ENCODE measurements around the gene WDR20. TPM values are rescaled to one million over a fixed set of nuclear protein-coding genes. Genes with fewer than 3 reads are reported as not detected.
"Not testable (repeated sequence)": the region's sequence is repeated elsewhere in the genome, so short reads cannot be mapped to it uniquely, and the experiment has no call there.

Gene WDR20
- total RNA-seq, 6 donors from 2014 or later, result 16.3 to 28.8 (median 20.6) TPM

DNA sequence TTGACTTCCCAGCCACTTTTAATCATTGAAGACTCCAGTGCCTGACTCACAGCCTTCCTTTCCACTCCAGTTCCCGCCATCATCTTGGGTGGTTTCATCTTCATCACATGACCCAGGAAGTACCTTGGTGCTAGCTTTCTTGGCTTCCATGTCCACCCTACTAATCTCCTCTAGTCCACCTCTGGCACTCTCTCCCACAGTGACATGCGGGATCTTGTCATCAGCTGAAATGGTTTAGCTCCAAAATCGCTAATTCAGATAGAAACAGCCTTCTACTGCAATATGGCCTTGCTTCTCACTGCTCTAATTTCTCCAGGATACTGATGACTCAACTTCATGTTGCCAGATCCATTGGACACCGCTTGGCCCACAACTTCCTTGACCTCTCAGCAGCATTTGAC lies 24.5 kb downstream of the WDR20 start:
- peak in 1 of 2 donors; percentile 76 for ATAC-seq (ENCODE audit: low FRiP score in 2 of 2)
- Histone ChIP-seq H3K4me3 (no peak overlapping the region), H3K9me3 (no peaks in the 10 kb centered on the region), H3K4me1 (peaks cover 0 to 12% (median 2%) of the 10 kb centered on the region in 4 donors), H3K36me3 (no peaks in the 10 kb centered on the region), H3K27me3 (no peaks in the 10 kb centered on the region), H3K27ac (no peak overlapping the region)
- 90 to 96% methylated on average over 4 of the region's 4 CpGs for WGBS, 2 donors
- TF ChIP-seq POLR2AphosphoS5 (IDR thresholded peaks at IDR 0.05), result no peak
- TF ChIP-seq EP300 (IDR thresholded peaks at IDR 0.05), result no peak
- no peak for TF ChIP-seq POLR2A (IDR thresholded peaks at IDR 0.05)
- TF ChIP-seq, protein P1, sequence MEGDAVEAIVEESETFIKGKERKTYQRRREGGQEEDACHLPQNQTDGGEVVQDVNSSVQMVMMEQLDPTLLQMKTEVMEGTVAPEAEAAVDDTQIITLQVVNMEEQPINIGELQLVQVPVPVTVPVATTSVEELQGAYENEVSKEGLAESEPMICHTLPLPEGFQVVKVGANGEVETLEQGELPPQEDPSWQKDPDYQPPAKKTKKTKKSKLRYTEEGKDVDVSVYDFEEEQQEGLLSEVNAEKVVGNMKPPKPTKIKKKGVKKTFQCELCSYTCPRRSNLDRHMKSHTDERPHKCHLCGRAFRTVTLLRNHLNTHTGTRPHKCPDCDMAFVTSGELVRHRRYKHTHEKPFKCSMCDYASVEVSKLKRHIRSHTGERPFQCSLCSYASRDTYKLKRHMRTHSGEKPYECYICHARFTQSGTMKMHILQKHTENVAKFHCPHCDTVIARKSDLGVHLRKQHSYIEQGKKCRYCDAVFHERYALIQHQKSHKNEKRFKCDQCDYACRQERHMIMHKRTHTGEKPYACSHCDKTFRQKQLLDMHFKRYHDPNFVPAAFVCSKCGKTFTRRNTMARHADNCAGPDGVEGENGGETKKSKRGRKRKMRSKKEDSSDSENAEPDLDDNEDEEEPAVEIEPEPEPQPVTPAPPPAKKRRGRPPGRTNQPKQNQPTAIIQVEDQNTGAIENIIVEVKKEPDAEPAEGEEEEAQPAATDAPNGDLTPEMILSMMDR (IDR thresholded peaks at IDR 0.05), result no peak
- no peak for DNase-seq

DNA sequence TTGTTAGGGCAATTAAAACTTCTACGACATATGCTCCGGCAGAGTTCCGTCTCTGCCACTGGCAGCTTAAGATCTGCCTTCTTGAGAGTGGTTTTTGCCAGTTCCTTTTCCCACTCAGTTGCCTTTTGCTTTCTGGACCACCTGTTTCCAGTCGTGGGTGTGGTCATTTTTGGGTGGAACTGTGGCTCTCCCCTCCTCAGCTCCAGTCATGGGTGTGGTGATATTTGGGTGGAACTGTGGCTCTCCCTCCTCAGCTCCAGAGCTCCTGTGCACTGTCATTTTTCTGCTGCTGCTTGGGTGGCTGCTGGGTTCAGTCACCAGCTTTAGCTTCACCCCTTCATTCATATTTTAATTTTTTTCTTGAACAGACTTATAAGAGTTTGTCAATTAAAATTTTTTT lies 25.3 kb downstream of the WDR20 start:
- H3K36me3 ChIP-seq, result no peaks in the 10 kb centered on the region
- 73 to 84% methylated on average over 4 of the region's 4 CpGs for WGBS, 2 donors
- no peak overlapping the region for H3K27ac ChIP-seq
- ATAC-seq (ENCODE audit: low FRiP score in 2 of 2), result no peak
- no peak for DNase-seq
- no peaks in the 10 kb centered on the region for H3K27me3 ChIP-seq
- peaks cover 0 to 12% (median 2%) of the 10 kb centered on the region in 4 donors for H3K4me1 ChIP-seq
- TF ChIP-seq POLR2AphosphoS5 (IDR thresholded peaks at IDR 0.05) (no peak), POLR2A (IDR thresholded peaks at IDR 0.05) (no peak), EP300 (IDR thresholded peaks at IDR 0.05) (no peak)
- TF ChIP-seq, protein P1 (IDR thresholded peaks at IDR 0.05), result no peak
- H3K4me3 ChIP-seq, result no peak overlapping the region
- no peaks in the 10 kb centered on the region for H3K9me3 ChIP-seq

DNA sequence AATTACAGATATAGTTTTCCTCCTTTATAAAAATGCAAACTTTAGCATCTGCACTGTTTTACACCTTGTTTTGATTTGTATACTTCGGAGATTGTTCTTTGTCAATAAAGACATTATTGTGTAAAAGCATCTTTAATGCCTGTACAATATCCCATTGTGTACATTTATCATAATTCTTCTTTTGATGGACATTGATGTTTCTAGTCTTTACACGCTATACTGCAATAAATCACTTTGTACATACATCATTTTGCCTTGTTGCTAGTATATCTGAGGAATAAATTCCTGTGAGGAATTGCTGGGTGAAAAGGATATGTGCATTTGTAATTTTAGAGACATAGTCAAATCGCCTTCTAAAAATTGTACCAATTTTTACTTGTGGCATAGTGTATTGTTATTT lies 30.4 kb downstream of the WDR20 start:
- 95% methylated on average over 3 of the region's 3 CpGs for WGBS, 2 donors
- no peak for ATAC-seq (ENCODE audit: low FRiP score in 2 of 2)

DNA sequence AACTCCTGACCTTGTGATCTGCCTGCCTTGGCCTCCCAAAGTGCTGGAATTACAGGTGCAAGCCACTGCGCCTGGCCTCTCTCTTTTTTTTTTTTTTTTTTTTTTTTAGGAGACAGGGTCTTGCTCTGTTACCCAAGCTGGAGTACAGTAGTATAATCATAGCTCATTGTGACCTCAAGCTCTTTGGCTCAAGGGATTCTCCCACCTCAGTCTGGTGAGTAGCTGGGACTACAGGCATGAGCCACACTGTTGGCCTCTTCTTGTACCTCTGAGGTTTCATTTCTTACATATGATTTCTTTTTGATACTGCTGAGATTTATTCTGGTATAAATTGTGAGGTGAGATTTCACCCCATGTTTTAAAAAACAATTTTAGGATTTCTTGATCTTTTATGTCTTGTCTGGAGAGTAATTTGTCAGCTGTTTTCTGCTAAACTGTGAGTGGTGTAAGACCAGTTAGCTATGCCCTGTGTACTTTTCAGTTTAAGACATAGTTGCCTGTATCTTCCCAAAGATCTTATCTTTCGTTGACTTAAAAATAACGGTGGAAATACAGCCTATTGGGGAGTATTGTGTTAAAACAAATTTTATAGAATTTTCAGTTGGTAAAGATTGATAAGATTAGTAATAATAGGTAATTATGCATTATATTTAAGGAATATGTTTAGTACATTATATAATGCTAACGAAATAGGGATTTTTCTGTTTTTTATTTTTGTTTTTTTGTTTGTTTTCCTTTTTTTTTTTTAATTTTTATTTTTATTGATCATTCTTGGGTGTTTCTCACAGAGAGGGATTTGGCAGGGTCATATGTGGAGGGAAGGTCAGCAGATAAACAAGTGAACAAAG lies 31.7 kb downstream of the WDR20 start:
- no peak for DNase-seq
- H3K9me3 ChIP-seq, result no peaks in the 10 kb centered on the region
- H3K4me1 ChIP-seq, result peaks cover 0 to 6% (median 0%) of the 10 kb centered on the region in 4 donors
- TF ChIP-seq POLR2AphosphoS5 (IDR thresholded peaks at IDR 0.05) (no peak), POLR2A (IDR thresholded peaks at IDR 0.05) (no peak), EP300 (IDR thresholded peaks at IDR 0.05) (no peak)
- TF ChIP-seq, protein P1 (IDR thresholded peaks at IDR 0.05), result no peak
- no peak overlapping the region for H3K4me3 ChIP-seq
- ATAC-seq (ENCODE audit: low FRiP score in 2 of 2), result no peak
- no peak overlapping the region for H3K27ac ChIP-seq
- WGBS, 2 donors, result 76 to 81% methylated on average over 4 of the region's 4 CpGs
- H3K27me3 ChIP-seq, result no peaks in the 10 kb centered on the region
- H3K36me3 ChIP-seq, result no peaks in the 10 kb centered on the region

More for the DNA sequence above, 30.4 kb downstream of the WDR20 start:
- TF ChIP-seq POLR2A (IDR thresholded peaks at IDR 0.05) (no peak), EP300 (IDR thresholded peaks at IDR 0.05) (no peak), POLR2AphosphoS5 (IDR thresholded peaks at IDR 0.05) (no peak)
- TF ChIP-seq, protein P1 (IDR thresholded peaks at IDR 0.05), result no peak
- no peak for DNase-seq
- Histone ChIP-seq H3K27me3 (no peaks in the 10 kb centered on the region), H3K4me1 (peaks cover 0 to 6% (median under 1%) of the 10 kb centered on the region in 4 donors), H3K27ac (no peak overlapping the region), H3K9me3 (no peaks in the 10 kb centered on the region), H3K4me3 (no peak overlapping the region), H3K36me3 (no peaks in the 10 kb centered on the region)

DNA sequence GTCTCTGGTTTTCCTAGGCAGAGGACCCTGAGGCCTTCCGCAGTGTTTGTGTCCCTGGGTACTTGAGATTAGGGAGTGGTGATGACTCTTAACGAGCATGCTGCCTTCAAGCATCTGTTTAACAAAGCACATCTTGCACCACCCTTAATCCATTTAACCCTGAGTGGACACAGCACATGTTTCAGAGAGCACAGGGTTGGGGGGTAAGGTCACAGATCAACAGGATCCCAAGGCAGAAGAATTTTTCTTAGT lies 32.2 kb downstream of the WDR20 start:
- not testable (repeated sequence) for H3K36me3 ChIP-seq; DNase-seq; H3K4me3 ChIP-seq; H3K9me3 ChIP-seq; ATAC-seq (ENCODE audit: low FRiP score in 2 of 2); H3K27me3 ChIP-seq; H3K4me1 ChIP-seq; H3K27ac ChIP-seq
- WGBS, 2 donors, result 46 to 60% methylated on average over 1 to 2 of the region's 2 CpGs

DNA sequence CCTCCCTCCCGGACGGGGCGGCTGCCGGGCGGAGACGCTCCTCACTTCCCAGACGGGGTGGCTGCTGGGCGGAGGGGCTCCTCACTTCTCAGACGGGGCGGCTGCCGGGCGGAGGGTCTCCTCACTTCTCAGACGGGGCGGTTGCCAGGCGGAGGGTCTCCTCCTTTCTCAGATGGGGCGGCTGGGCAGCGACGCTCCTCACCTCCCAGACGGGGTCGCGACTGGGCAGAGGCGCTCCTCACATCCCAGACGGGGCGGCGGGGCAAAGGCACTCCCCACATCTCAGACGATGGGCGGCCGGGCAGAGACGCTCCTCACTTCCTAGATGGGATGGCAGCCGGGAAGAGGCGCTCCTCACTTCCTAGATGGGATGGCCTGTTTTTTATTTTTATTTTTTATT lies 33.0 kb downstream of the WDR20 start:
- 96% methylated on average over 16 to 19 of the region's 31 CpGs for WGBS, 2 donors
- H3K27ac ChIP-seq; H3K4me3 ChIP-seq; H3K27me3 ChIP-seq; H3K4me1 ChIP-seq; ATAC-seq (ENCODE audit: low FRiP score in 2 of 2); H3K36me3 ChIP-seq; H3K9me3 ChIP-seq: not testable (repeated sequence)
- peak in 1 of 2 donors; percentile 60 for DNase-seq
